Raji (cell line): ENCODE results near the gene SF3B2.

Experiments used
- POLR2A ChIP-seq: IDR thresholded peaks from 2 replicates; pipeline ENCODE4 v1.6.1; 2011; ENCODE audit warnings: low read depth, low read length, control low read depth; ENCODE audit not compliant: insufficient read depth

Gene SF3B2

GRCh38 chr11:66073669-66074068 is 21.5 kb downstream of the SF3B2 start:
- no peak for TF ChIP-seq POLR2A

- TF ChIP-seq POLR2A, result no peak
Measured at GRCh38 chr11:66075273-66075672, 23.1 kb downstream of the SF3B2 start.

GRCh38 chr11:66076561-66076960 is 24.4 kb downstream of the SF3B2 start:
- TF ChIP-seq POLR2A, result no peak

GRCh38 chr11:66077927-66078326 is 25.8 kb downstream of the SF3B2 start:
- no peak for TF ChIP-seq POLR2A

- no peak for TF ChIP-seq POLR2A
Measured at GRCh38 chr11:66080055-66080817, 28.1 kb downstream of the SF3B2 start.

- TF ChIP-seq POLR2A, result 0 out of 2 replicates have a peak, but pooled peaks have one; percentile 12
Measured at GRCh38 chr11:66081505-66081904, 29.3 kb downstream of the SF3B2 start.

GRCh38 chr11:66082946-66083698 is 31.0 kb downstream of the SF3B2 start:
- TF ChIP-seq POLR2A, result no peak

- no peak for TF ChIP-seq POLR2A
Measured at GRCh38 chr11:66083767-66084166, 31.6 kb downstream of the SF3B2 start.

GRCh38 chr11:66084821-66085475 is 32.8 kb downstream of the SF3B2 start:
- TF ChIP-seq POLR2A, result no peak

GRCh38 chr11:66087148-66087908 is 35.2 kb downstream of the SF3B2 start:
- no peak for TF ChIP-seq POLR2A

- no peak for TF ChIP-seq POLR2A
Measured at GRCh38 chr11:66089067-66089466, 36.9 kb downstream of the SF3B2 start.

- TF ChIP-seq POLR2A, result no peak
Measured at GRCh38 chr11:66090288-66090687, 38.1 kb downstream of the SF3B2 start.

- TF ChIP-seq POLR2A, result peak; percentile 73
Measured at GRCh38 chr11:66100272-66101065, 48.3 kb downstream of the SF3B2 start.

- no peak for TF ChIP-seq POLR2A
Measured at GRCh38 chr11:66101066-66101464, 48.9 kb downstream of the SF3B2 start.
